GM12878 (cell line): ENCODE results near the gene EPHB1. TPM values are rescaled to one million over a fixed set of nuclear protein-coding genes. Genes with fewer than 3 reads are reported as not detected.

Experiments
- ATAC-seq: fragments of 200-7000 bp; cut with Tn5 transposase; 3 replicates; pipeline ENCODE4 v1.9.1; 2020; ENCODE audit warnings: mild to moderate bottlenecking, moderate library complexity
- BruUV-seq: library from RNA; stranded (reverse); fragments of 400-500 nt; replicated peaks from 2 replicates; lab custom pipeline; 2021; lab: Mats Ljungman, UMichigan
- CTCF ChIA-PET: fragments of 300-600 bp; sonication (Branson Sonifier 250); formaldehyde crosslinking; extraction: SDS; loops from one replicate; lab custom pipeline; 2021; ENCODE audit warnings: inconsistent platforms; lab: Yijun Ruan, JAX
- POLR2A ChIA-PET: fragments of 350-600 bp; formaldehyde crosslinking; extraction: SDS; loops from one replicate; lab custom pipeline; 2021; ENCODE audit warnings: inconsistent platforms; lab: Charles Lee
- RAD21 ChIA-PET: fragments of 300-600 bp; sonication (Branson Sonifier 250); formaldehyde crosslinking; loops from one replicate; lab custom pipeline; 2023; ENCODE audit warnings: antibody characterized with exemption; ENCODE audit not compliant: unreplicated experiment; lab: Charles Lee
- SMC1A ChIA-PET: fragments of 300-600 bp; sonication (Branson Sonifier 250); formaldehyde crosslinking; loops from one replicate; lab custom pipeline; 2023; ENCODE audit not compliant: unreplicated experiment, uncharacterized antibody; lab: Charles Lee
- DNase-seq: peaks from one replicate; pipeline ENCODE4 v3.0.0-alpha.2; 2011; ENCODE audit warnings: low read depth, low spot score
- FAIRE-seq: peaks from 3 replicates; lab custom pipeline; 2011; peaks lifted over from hg19 to GRCh38; lab: Jason Lieb, UNC
- H2AFZ ChIP-seq: 2 replicates; pipeline ENCODE4 v1.6.0; 2011; ENCODE audit warnings: low read depth, low read length, control low read depth; ENCODE audit not compliant: control insufficient read depth
- H3K27ac ChIP-seq: 2 replicates; pipeline ENCODE4 v1.5.1; 2011; ENCODE audit warnings: control low read depth; ENCODE audit not compliant: control insufficient read depth, insufficient read depth
- H3K27me3 ChIP-seq, 2 experiments: replicated peaks in 1 of 2; 2 replicates each; pipeline versions ENCODE4 v1.6.0 to v1.6.1; 2011; ENCODE audit warnings: low read length in 1 of 2; ENCODE audit not compliant: control insufficient read depth in 2 of 2, insufficient read depth in 2 of 2
- H3K36me3 ChIP-seq, 2 experiments: 2 replicates each; pipeline ENCODE4 v1.5.1; 2011; ENCODE audit warnings: low read length in 1 of 2; ENCODE audit not compliant: control insufficient read depth in 2 of 2, insufficient read depth in 2 of 2
- H3K4me1 ChIP-seq: 2 replicates; pipeline ENCODE4 v1.6.1; 2011; ENCODE audit warnings: mild to moderate bottlenecking, low read length, moderate library complexity, mixed read lengths; ENCODE audit not compliant: control insufficient read depth, insufficient read depth
- H3K4me2 ChIP-seq: 2 replicates; pipeline ENCODE4 v1.6.0; 2011; ENCODE audit warnings: control low read depth; ENCODE audit not compliant: control insufficient read depth, insufficient read depth
- H3K4me3 ChIP-seq: fragments of 200-600 bp; sonication (generic); 2 replicates; pipeline ENCODE4 v1.5.1; 2016
- H3K79me2 ChIP-seq: 2 replicates; pipeline ENCODE4 v1.6.0; 2011; ENCODE audit warnings: low read length; ENCODE audit not compliant: control insufficient read depth, insufficient read depth
- H3K9ac ChIP-seq: 2 replicates; pipeline ENCODE4 v1.8.0; 2011; ENCODE audit warnings: low read length, control low read depth, mixed read lengths; ENCODE audit not compliant: control insufficient read depth, insufficient read depth
- H3K9me3 ChIP-seq: replicated peaks from 3 replicates; pipeline ENCODE4 v1.5.1; 2011; ENCODE audit warnings: mild to moderate bottlenecking, low read length; ENCODE audit not compliant: control insufficient read depth, insufficient read depth
- H4K20me1 ChIP-seq: 2 replicates; pipeline ENCODE4 v1.6.0; 2011; ENCODE audit not compliant: control insufficient read depth, insufficient read depth
- ATF7 ChIP-seq: fragments of 450-650 bp; IDR thresholded peaks from 2 replicates; pipeline ENCODE4 v1.6.1; 2016; ENCODE audit warnings: low read depth, mild to moderate bottlenecking
- EED ChIP-seq: sonication (generic); IDR thresholded peaks from 2 replicates; pipeline ENCODE4 v1.6.1; 2016; ENCODE audit warnings: antibody characterized with exemption, low read depth
- EP300 ChIP-seq, 2 experiments: fragments of 150-350 bp in 1 of 2; IDR thresholded peaks; 2 replicates each; pipeline ENCODE4 v1.6.1; 2011 to 2012; ENCODE audit warnings: low read depth in 2 of 2, low read length in 2 of 2, borderline replicate concordance in 1 of 2, improper control_type of control experiment in 1 of 2, inconsistent platforms in 1 of 2; ENCODE audit not compliant: control insufficient read depth in 1 of 2
- IKZF1 ChIP-seq: fragments of 450-650 bp; conservative IDR thresholded peaks from 2 replicates; pipeline ENCODE4 v1.6.1; 2017; ENCODE audit warnings: antibody characterized with exemption, mild to moderate bottlenecking
- IKZF2 ChIP-seq, 2 experiments: fragments of 450-650 bp; IDR thresholded peaks; 2 replicates each; pipeline ENCODE4 v1.6.1; 2017; ENCODE audit warnings: mild to moderate bottlenecking in 2 of 2, moderate library complexity in 2 of 2
- MTA2 ChIP-seq: fragments of 450-650 bp; IDR thresholded peaks from 2 replicates; pipeline ENCODE4 v1.6.1; 2016; ENCODE audit warnings: low read depth, mild to moderate bottlenecking, moderate library complexity
- NR2C2 ChIP-seq: IDR thresholded peaks from 2 replicates; pipeline ENCODE4 v1.6.1; 2011; ENCODE audit warnings: borderline replicate concordance, low read depth; ENCODE audit not compliant: control insufficient read depth, insufficient read length
- PAX5 ChIP-seq: IDR thresholded peaks from 2 replicates; pipeline ENCODE4 v1.6.1; 2011; ENCODE audit warnings: low read depth, low read length, borderline replicate concordance
- POU2F2 ChIP-seq: IDR thresholded peaks from 3 replicates; pipeline ENCODE4 v1.6.1; 2011; ENCODE audit warnings: low read depth, mild to moderate bottlenecking, low read length, borderline replicate concordance
- RUNX3 ChIP-seq: IDR thresholded peaks from 2 replicates; pipeline ENCODE4 v1.6.1; 2012; ENCODE audit warnings: low read length, inconsistent platforms
- SMAD1 ChIP-seq: fragments of 450-650 bp; IDR thresholded peaks from 2 replicates; pipeline ENCODE4 v1.6.1; 2018; ENCODE audit warnings: mild to moderate bottlenecking, low read depth; ENCODE audit not compliant: partially characterized antibody
- TARDBP ChIP-seq: IDR thresholded peaks from 2 replicates; pipeline ENCODE4 v1.6.1; 2016; ENCODE audit warnings: borderline replicate concordance
- TCF3 ChIP-seq: IDR thresholded peaks from 2 replicates; pipeline ENCODE4 v1.6.1; 2012; ENCODE audit warnings: low read depth, mild to moderate bottlenecking, low read length, borderline replicate concordance; ENCODE audit not compliant: insufficient read depth
- ZNF622 ChIP-seq: fragments of 450-650 bp; IDR thresholded peaks from 2 replicates; pipeline ENCODE4 v1.6.1; 2017; ENCODE audit warnings: mild to moderate bottlenecking, inconsistent platforms
- WGBS: methylation state at CpG from one replicate; pipeline ENCODE4 v1.1.6; 2016; ENCODE audit warnings: low lambda C conversion rate; ENCODE audit not compliant: insufficient replicate concordance, insufficient coverage; ENCODE audit errors: missing lambda C conversion rate; 5-methylcytosine and 5-hydroxymethylcytosine counted together
- in situ Hi-C: fragments of 300-500 bp; cut with MboI; formaldehyde crosslinking; loops from 9 replicates; pipeline ENCODE4 v1.14.3; 2018; ENCODE audit warnings: mixed read lengths
- intact Hi-C: fragments of 100-400 bp; cut with micrococcal nuclease; formaldehyde crosslinking; loops from one replicate; pipeline ENCODE4 v1.14.2; 2022; ENCODE audit not compliant: unreplicated experiment
- polyA plus RNA-seq, 11 experiments: library from polyadenylated mRNA; depleted of rRNA in 4 of 11; unstranded in 6 of 11; stranded (reverse) in 5 of 11; fragments of >200 nt; fragmentation: Nextera tagmentation in 4 of 11; fragmentation: Illumina TruSeq in 1 of 11; extraction: Ambion mirVana in 4 of 11; extraction: Trizol in 1 of 11; gene quantifications; 1 replicate in 1 of 11; 2 replicates in 10 of 11; pipeline versions ENCODE4 v1.2.1 to v1.2.3, GENCODE V29; 2011 to 2016; ENCODE audit warnings: inconsistent platforms in 2 of 11, missing spikeins in 2 of 11, low read depth in 1 of 11
- total RNA-seq, 4 experiments: library from RNA; depleted of rRNA in 3 of 4; stranded (reverse); fragments of >200 nt in 3 of 4; fragmentation: Illumina TruSeq in 1 of 4; extraction: Trizol in 1 of 4; gene quantifications; 2 replicates each; pipeline versions ENCODE4 v1.2.1 to v1.2.3, GENCODE V29; 2013 to 2021
- TF ChIP-seq, protein P1 (sequence below): IDR thresholded peaks from 2 replicates; pipeline ENCODE4 v1.6.1; 2012; ENCODE audit warnings: low read length, inconsistent platforms
- TF ChIP-seq, protein P2 (sequence below): fragments of 450-650 bp; formaldehyde crosslinking; IDR thresholded peaks from 2 replicates; pipeline ENCODE4 v1.4.0; 2022; ENCODE audit warnings: mild to moderate bottlenecking, moderate library complexity

The EPHB1 gene
- total and polyA plus RNA-seq, 10 of the 15 experiments (the other 5 are each of a cell fraction or from before 2014, with no cell fraction given): 0.33 to 23.8 (median 1.2) TPM

DNA sequence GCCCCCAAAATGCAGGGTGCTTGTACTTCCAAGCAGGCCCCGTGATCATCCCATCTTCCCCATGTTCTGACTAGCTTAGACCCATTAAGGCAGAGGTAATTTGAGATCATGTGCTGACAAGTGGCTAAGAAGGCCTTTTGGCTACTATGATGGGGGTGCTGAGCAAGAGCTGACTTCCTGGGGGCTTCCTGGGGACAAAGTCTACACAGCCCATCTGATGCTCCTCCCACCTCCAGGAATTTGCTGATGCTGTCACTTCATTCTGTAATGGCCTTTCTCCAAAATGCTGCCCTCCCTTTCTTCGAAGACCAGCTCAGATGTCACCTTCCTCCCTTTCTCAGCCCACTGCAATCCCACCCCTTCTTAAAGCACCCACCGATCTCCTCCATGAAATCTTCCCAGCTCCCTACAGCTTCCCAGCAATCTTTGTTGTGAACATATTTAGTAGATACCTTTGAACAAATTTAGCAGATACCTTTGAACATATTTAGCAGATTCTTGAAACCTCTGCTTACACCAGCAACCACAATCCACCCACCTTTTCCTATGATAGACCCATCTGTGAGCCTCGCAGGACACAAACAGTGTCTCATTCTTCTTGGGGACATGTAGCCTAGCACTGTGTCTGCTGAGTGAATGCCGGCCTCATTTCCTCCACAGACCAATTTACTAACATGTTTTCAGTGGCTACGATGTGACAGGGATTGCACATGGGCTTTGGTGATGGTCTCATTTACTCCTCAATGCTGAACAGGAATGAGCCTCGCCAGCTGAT, 223.3 kb downstream of the EPHB1 start:
- no peak for DNase-seq
- BruUV-seq: no TSS peak
- Histone ChIP-seq H3K9me3 (no peaks in the 10 kb centered on the region), H3K27me3 (no peaks in the 10 kb centered on the region), H3K4me3 (no peak overlapping the region), H4K20me1 (no peaks in the 10 kb centered on the region), H3K4me2 (peak overlapping the region; percentile 21), H2AFZ (peak overlapping the region; percentile 48), H3K4me1 (peaks cover 18% of the 10 kb centered on the region), H3K79me2 (no peaks in the 10 kb centered on the region), H3K27ac (peak overlapping the region; percentile 43), H3K9ac (no peak overlapping the region), H3K36me3 (no peaks in the 10 kb centered on the region; a peak in 1 of 4 replicates)
- ChIA-PET SMC1A (interaction anchor here (0.8 to 2.4 kb wide), 14 partner anchors 10 to 223 kb away, joined by 3 to 9 read pairs (median 4); partner anchors contain the start of gene EPHB1), RAD21 (interaction anchor here (1.0 to 3.6 kb wide), 7 partner anchors 49 to 223 kb away, joined by 4 to 21 read pairs (median 5); partner anchors contain the start of gene EPHB1), CTCF (interaction anchor here (1.3 to 1.4 kb wide), 3 partner anchors 20 to 223 kb away, joined by 4 to 6 read pairs (median 6); partner anchors contain the start of gene EPHB1), POLR2A (interaction anchor here (0.9 to 1.5 kb wide), 3 partner anchors 19 to 115 kb away, joined by 3 to 4 read pairs (median 3); no protein-coding TSS in a partner anchor)
- ATAC-seq: peak; percentile 82
- FAIRE-seq: peak; percentile 95
- intact Hi-C loops (no loop called here), in situ Hi-C loops (no loop called here)
- WGBS: 33% methylated on average over 7 of the region's 7 CpGs
- TF ChIP-seq ZNF622 (no peak), NR2C2 (no peak), IKZF1 (peak; percentile 55), EP300 (IDR thresholded peaks at IDR 0.05; ENCODE audit: borderline replicate concordance in 1 of 2, control insufficient read depth in 1 of 2, low read depth in 2 of 2, low read length in 2 of 2) (0 out of 4 replicates have a peak, but pooled peaks of 1 of the 2 experiments have one; percentile 11), PAX5 (no peak), RUNX3 (peak; percentile 82), EED (no peak), TARDBP (no peak), MTA2 (peak; percentile 57), ATF7 (peak; percentile 53; the same call in 1 of the 2 replicates), TCF3 (no peak), POU2F2 (no peak), IKZF2 (IDR thresholded peaks at IDR 0.05) (peak; percentile 59 to 70; a peak in 2 of 4 replicates), SMAD1 (no peak)
- TF ChIP-seq, protein P1, sequence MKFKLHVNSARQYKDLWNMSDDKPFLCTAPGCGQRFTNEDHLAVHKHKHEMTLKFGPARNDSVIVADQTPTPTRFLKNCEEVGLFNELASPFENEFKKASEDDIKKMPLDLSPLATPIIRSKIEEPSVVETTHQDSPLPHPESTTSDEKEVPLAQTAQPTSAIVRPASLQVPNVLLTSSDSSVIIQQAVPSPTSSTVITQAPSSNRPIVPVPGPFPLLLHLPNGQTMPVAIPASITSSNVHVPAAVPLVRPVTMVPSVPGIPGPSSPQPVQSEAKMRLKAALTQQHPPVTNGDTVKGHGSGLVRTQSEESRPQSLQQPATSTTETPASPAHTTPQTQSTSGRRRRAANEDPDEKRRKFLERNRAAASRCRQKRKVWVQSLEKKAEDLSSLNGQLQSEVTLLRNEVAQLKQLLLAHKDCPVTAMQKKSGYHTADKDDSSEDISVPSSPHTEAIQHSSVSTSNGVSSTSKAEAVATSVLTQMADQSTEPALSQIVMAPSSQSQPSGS: no peak; the same call in 1 of the 2 replicates
- TF ChIP-seq, protein P2, sequence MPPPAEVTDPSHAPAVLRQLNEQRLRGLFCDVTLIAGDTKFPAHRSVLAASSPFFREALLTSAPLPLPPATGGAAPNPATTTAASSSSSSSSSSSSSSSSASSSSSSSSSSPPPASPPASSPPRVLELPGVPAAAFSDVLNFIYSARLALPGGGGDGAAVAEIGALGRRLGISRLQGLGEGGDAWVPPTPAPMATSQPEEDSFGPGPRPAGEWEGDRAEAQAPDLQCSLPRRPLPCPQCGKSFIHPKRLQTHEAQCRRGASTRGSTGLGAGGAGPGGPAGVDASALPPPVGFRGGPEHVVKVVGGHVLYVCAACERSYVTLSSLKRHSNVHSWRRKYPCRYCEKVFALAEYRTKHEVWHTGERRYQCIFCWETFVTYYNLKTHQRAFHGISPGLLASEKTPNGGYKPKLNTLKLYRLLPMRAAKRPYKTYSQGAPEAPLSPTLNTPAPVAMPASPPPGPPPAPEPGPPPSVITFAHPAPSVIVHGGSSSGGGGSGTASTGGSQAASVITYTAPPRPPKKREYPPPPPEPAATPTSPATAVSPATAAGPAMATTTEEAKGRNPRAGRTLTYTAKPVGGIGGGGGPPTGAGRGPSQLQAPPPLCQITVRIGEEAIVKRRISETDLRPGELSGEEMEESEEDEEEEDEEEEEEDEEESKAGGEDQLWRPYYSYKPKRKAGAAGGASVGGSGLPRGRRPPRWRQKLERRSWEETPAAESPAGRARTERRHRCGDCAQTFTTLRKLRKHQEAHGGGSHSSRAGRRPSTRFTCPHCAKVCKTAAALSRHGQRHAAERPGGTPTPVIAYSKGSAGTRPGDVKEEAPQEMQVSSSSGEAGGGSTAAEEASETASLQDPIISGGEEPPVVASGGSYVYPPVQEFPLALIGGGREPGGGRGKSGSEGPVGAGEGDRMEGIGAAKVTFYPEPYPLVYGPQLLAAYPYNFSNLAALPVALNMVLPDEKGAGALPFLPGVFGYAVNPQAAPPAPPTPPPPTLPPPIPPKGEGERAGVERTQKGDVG (CRISPR knock-in tag): no peak
